CD4-positive, alpha-beta T cell treated with Interleukin-10 for 1 hour (primary cell): ENCODE data around the gene ADCY4.

Experiments
- DNase-seq: peaks from one replicate; pipeline ENCODE4 v3.0.0-alpha.2; 2020

The ADCY4 gene

DNA sequence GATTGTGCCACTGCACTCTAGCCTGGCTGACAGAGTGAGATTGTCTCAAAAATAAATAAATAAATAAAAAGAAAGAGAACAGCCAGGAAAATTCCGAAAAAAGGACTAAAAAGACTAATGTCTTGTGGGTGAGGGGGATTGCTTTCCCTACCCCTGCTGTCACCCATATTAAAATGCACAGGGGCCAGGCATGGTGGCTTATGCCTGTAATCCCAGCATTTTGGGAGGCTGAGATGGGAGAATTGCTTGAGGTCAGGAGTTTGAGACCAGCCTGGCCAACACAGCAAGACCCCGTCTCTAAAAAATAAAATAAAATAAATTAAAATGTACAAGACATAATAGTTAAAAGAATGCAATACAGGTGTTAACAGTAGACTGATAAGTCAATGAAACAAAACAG lies 41.3 kb downstream of the ADCY4 start:
- no peak for DNase-seq

DNA sequence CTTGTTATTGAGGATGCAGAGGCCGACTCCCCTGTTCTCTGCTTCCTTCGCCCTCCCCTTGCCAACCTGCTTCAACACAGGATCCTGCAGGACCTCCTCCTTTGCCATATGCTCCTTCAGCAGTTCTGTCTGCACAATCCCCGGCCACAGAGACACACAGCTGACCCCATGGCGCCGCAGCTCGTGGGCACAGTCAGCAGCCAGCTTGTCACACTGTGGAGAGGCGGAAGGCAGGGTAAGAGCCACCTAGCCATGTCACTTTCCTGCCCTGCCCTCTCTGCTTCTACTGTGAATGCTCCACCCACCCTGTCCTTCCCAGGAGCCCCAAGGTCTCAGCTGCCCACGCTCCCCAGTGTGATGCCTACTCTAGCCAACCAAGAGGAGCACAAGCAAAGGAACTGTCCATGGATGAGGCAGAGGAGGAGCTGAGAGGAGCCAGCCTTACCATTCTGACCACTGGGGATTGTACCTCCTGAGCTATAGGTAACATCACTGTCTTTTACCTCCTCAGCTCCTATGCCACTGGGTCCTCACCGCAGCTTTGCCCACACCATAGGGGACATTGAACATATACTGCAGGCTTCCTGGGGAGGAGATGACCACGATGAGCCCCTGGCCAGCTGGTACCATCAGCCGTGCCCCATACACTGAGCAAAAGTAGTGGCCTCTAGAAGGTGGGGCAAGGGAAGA lies 42.6 kb downstream of the ADCY4 start:
- no peak for DNase-seq

DNA sequence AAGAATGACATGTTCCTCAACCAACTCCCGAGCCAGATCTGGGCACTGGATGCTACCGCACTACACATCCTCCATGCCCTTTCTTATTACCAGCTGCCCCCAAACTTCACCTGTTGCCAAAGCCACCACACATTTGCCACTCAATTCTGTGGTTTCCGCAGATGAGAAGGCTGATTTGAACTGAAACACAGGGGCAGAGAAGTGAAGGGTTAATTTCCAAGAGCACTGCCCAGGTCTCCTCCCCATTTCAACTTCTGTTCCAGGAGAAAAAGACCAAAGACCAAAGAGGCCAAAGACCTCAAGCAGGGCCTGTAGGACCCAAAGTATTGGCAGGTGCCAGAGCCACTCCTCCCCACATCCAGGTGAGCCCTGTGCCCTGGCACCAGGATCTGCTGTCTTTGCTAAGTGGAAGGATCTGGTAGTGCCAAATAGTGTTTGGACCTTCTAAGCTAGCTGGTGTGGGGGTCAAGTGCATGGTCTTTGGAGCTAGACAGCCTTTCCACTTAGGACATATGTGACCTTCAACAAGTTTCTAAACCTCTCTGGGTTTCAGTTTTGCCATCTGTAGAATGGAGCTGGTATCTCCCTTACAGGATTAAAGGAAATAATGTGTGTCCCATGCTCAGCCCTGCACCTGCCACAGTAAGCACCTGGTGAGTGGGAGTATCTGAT lies 43.3 kb downstream of the ADCY4 start:
- DNase-seq, result no peak

DNA sequence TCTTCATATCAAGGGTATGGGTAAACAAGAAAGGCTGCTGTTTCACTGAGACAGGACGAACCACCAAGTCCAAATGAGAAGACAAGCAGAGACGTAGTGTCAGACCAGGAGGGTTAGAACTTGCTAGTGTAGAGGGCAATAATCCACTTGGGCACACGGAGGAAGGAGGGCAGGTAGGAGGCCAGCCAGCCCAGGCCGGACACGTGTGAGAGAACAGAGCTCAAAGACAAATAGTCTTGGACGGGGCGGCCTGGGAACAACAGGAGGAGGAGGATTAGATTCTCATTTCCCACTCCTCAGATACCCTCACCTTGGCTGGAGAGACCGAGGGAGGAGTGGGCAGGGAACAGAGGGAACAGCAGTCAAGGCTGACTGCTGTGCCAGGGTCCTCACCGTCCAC lies 44.1 kb downstream of the ADCY4 start:
- DNase-seq, result no peak

DNA sequence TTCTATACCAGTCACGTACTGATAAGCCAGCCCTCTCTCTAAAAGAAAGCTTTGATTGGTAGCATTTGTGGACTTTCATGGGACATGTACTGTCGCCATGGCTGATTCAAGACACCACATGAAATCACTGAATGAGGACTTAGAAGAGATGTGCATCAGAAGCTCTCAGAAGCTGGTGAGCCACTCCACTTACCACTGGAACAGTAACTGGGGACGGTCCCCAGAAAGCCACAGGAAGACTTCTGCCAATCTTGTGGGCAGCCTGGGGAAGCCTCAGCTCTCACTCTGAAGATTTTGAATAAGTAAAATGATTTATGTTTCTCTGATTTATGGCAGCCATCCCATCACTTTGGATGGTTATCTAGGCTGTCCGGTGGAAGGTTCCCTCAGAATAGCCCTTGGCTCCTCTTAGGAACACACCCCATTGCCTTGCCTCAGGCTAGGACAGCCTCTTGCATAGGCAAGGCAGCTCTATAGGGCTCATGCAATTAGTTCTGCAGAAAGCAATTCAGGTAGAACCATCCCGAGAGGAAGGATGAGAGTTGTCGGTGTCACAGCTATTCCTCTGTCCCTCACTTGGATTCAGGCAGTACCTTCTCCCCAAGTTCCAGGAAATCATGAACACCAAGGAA lies 45.1 kb downstream of the ADCY4 start:
- DNase-seq, result no peak

DNA sequence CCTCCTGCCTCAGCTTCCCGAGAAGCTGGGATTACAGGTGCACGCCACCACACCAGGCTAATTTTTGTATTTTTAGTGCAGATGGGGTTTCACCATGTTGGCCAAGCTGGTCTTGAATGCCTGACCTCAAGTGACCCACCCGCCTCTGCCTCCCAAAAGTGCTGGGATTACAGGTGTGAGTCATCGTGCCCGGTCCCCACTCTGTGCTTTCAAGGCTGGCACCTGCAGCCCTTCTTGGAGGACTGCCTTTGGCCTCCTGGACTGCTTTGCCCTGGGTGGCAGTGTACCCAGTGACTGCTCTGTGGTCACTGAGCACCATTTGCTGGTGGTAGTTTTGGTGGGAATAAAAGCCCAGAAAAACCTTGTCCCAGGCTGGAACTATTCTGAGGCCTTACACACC lies 47.9 kb downstream of the ADCY4 start:
- DNase-seq, result no peak

DNA sequence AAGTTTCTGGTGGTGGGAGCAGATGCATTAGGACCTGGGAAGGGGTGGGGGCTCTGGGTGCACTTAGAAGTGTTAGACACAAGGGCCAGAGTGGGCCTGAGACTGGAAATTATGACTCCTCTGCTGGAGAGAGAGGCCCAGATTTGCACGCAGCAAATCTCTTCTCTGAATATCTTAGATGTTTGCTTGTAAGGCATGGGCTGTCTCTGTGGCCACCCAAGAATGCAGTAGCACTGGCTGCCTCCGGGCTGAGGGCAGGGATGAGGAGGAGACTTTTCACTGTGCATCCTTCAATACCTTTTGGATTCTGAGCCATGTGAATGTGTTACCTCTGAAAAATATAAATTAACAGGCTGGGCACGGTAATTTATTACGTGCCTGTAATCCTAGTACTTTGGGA lies 49.5 kb downstream of the ADCY4 start:
- no peak for DNase-seq

DNA sequence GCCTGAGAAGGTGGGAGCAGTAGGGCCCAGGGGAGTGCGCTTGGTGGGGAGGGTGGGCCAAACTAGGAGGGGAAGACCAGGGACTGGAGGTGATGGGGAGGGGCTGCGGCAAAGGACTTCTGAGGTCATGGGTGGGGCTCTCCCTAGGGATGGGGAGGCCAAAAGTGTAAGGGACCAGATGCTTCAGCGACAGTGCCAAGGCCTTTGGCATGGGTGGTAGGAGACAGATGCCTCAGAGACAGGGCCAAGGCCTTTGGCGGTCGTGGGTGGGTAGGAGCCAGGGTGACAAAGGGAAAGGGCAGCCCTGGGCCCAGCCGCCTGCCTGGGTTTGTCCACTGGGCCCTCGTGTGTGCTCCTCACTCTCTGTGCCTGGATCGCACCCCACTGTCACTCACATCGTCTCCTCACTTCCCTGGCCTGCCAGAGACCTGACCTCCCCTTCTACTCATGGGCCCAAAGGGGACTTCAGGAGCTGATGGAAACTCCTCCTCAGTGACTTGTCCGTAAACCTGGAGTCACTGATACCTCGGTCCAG lies 50.3 kb downstream of the ADCY4 start:
- DNase-seq, result no peak

DNA sequence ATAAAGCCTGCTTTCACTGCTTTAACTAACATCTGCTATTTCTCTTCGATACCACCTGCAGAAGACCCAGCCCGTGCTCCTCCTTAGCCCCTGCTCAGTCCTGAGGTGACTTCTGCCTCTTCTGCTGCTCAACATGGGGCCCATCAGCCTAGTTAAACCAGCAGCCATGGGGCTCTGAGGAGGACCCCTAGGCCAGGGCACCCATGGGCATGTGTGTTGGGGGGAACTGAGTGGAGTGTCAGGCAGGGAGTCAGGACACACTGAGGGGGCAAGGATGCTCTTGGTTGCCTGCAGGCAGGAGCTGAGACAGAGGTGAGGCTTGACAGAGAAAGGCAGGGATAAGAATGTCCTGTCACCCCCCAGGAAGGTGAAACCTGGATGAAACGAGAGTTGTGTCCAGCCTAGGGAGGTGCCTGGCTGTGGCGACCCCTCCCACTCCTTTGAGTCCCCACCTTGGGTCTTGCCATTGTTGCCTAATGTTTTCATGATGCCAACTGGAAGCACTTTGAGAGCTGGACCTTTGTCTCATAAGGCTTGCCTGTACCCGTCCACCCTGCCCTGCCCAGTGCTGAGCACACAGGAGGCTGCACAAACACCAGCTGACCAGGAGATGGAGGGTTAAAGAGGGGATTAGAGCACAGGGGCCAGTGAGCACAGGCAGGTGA lies 50.9 kb downstream of the ADCY4 start:
- DNase-seq, result no peak

DNA sequence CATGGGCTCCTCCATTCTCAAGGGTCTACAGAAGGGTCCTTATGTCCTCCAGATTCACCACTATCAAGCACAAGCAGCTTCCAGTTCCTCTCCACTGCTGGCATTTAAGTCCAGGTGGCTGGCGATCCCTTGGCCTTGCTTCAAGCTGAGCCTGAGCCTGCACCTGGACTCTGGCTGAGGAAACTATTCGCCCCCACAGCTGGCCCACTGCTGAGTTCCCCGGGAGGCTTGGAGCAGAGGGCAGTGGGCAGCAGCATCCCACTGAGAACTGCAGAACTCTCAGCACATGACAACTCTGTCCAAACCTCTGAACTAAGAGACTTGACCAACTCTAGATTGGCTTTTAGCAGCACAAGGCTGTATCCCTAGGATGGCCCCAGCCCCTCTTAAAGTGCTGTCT lies 52.1 kb downstream of the ADCY4 start:
- DNase-seq, result no peak

DNA sequence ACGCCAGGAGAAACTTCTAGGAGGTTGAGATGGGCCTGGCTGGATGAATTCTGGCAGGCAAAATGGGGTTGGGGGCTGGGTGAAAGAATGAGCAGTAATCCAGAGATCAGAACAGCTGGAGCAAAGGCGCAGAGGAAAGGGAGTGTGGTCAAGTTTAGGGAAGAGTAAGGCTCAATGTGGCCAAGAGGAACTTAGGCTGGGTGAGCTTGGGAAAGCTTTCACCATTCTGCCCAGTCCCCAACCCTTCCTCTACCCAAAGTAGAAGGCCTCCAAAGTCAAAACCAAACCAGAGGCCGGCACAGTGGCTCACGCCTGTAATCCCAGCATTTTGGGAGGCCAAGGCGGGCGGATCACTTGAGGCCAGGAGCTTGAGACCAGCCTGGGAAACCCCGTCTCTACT lies 53.2 kb downstream of the ADCY4 start:
- no peak for DNase-seq

DNA sequence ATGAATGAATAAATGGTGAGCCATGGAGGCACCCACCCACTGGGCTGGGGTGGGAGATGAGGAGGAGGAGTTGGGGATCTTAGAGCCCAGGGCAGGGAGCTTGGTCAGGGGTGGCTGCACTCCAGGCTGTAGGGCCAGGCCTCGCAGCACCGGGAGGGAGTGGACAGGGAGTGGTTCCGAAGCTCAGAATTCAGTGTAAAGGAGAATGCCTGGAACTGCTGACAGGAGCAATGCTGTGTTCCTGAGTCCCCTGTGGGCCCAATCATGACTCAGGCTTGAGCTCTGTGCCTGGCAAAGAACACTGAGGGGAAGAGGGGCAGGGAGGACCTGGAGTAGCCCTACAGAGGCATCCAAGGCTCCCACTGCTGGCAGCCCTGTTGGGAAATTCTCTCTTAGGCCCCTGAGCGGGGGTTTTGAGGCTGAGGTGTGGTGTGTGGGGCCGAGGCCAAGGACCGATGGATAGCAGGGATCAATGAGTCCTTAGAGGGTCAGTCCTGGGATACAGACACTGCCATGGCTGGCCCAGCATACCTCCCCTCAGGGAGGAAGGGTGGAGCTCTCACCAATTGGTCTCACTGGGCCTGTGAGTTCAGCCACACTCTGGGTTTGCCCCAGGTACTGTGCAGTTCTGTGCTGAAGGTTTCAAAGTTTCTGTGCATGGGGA lies 53.9 kb downstream of the ADCY4 start:
- no peak for DNase-seq

DNA sequence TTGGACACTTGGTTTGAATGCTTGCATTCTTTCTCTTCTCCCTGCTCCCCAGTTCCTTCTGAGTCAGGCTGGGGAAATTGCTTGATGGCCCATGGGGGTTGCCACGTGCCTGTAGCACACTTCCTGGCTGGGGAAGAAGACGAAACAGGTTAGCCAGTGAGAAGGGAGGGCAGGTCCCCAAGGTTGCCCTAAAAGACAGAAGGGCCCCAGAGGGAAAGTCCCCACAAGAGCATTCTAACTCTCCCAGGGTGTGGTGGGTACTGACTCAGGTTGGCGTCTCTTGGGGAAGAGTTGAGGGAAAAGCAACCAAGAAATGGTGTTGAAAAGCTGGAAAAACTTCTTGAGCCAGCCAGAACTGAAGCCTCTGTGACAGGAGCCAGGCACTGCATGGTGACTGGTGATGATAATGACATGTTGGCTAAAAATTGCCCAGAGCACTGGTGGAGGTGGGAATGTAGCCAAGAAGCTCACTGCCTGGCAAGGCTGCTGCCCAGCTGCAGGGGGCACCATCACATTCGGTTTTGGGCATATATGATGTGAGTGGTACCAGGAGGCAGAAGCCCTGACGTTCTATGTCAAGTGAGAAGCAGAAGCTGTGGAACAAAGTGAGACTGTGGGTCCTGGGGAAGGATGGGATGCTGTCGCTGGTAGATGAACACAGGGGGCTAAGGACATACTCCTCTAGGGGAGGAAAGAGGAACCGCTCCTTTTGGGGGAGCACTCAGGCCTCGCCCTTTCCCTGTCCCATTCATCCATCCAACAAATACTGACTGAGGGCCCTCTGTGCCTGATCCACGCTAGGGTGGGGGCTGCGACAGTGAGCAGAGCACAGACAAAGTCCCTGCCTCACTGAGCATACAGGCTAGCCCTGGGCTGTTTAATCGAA lies 55.3 kb downstream of the ADCY4 start:
- peak; percentile 70 for DNase-seq

DNA sequence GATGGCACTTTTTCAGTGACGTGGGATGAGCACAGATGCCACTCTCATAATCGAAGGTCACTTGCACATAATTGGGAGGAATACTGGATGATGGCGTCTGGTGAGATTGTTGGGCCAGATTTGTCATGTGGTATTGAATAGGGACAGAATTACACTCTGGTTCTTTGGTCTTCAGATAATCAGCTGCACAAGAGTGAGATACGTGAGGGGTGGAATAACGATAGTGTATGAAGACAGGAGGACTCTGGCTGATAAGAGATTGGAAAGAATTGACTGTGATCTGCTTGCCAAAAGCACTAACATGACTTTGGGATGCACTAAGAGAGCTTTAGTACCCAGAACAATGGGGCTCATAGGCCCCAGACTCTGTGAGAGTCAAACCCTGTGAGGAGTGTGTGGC lies 56.4 kb downstream of the ADCY4 start:
- no peak for DNase-seq

DNA sequence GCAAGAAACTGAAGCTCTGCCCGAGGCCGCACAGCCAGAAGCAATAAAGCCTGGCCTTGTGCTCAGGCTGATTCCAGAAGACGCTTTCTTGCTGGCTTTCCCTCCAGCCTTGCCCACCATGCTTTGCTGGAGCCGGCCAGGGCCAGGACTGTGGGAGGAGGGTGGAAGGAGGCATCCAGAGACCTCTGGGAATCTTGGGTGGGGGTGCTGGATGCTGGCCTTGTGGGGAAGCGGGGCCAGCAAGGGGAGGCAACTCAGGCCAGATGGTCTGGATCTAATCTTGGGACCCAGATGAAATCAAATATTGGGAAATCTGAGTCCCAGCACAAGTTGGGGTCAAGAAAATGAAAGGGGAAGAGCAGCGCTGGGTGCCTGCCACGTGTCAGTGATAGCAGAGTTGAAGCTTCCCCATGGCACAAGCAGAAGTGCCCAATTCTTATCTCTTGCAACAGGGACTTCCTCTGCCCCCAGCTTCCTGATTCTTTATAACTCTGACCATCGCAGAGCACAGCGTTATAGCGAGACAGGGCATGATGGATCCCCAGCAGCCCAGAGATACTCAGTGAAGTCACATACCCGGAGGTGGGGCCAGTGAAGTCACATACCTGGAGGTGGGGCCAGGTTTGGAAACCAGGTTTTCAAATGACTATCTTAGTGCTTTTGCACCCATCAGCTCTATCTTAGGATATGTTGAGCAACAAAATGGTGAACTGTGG lies 57.1 kb downstream of the ADCY4 start:
- no peak for DNase-seq

DNA sequence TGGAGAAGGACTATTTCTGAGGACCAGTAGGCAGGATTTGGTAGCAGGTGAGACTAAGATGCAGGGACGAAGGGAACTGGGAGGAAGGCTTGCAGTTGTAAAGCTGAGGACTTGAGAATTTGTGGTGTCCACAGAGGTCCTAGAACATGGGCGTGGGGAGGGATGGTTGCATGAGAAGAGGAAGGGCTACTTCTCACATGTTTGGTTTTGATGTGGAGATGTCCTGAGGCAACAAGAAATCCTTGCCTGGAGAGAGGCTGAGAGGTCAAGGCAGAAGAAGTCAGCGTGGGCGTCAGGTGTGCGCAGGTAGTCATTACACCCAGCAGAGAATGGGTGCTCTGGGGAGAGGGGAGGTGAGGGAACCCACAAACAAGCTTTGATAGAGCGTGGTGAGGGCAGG lies 57.8 kb downstream of the ADCY4 start:
- no peak for DNase-seq

DNA sequence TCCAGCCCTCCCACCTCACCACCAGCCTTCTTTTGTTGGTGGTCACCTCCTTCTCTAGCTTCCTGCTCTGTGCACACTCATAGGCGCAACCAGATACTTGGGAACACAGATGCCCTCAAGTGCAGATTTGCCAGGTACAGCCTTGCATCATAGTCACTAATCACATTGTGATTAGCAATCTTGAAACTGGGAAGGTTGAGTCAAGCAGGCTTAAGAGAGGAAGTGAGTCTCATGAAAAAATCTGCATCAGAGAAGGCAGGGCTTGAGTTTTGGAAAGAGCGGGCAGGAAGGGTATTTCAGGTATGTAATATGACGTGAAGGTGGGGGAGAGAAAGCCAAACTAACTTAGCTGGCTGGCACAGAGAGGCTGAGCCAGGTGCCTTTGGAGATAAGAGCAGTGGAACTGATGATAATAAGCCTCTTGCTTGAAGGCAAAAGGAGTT lies 60.7 kb downstream of the ADCY4 start:
- peak; percentile 63 for DNase-seq

DNA sequence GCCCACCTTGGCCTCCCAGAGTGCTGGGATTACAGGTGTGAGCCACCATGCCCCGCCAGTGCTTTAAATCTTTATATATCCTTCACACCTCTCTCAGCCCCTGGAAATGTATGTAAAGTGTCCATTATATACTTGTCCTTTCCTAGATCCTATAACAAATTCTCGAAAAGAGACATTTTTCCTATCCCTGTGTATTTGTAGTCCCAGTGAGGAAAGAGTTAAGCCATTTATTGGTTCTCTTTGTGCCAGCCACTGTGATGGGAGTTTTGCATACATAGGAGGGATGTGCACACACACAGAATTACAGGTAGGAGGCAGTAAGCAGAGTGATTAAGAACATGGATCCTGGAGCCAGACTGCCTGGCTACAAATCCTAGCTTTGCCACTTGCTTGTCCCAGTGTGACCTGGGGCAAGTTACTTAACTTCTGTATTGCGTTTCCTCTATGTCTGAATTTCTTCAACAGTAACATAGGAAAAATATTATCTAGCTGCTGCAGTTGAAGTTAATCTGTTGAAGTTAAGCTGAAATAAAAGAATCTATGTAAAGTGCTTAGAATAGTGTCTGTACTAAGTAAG lies 61.4 kb downstream of the ADCY4 start:
- peak; percentile 7 for DNase-seq

DNA sequence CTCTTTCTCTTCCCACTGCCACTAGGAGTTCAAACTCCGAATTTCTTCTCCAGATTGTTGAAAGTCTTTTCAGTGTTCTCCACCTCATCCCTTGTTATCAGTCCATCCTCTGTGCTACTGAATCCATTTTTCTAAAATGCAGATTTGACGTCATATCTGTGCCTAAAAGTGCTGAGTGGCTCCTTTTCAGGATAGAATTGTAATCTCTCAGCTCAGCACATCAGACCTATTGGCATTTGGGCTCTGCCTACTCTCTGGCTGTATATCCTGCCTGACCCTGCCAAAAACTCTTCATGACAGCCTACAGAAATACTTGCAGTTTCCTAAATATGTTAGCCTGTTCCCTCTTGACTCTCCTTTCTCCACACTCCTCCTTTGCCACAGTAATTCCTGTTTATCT lies 62.4 kb downstream of the ADCY4 start:
- DNase-seq, result no peak

DNA sequence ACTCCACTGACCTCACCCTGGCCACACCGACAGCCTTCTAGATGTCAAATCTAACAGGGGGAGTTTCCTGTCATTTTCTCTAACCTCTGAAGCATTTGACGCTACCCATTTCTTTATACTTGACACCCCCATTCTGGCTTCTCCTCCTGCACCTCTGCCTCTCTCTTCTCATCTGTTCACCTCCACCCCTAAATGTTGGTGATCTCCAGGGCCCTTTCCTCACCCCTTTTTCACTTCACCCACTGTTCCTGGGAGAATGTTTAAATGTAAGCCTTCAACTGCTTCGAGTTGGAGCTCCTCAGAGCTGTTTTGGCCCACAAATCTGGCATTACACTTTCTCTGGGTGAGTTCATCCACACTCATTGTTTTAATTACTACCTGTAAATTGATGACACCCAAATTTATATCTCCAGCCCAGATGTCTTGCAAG lies 63.0 kb downstream of the ADCY4 start:
- DNase-seq, result no peak
